HepG2 (cell line): Measurements from ENCODE around the gene CHRNB1. TPM values are rescaled to one million over a fixed set of nuclear protein-coding genes. Genes with fewer than 3 reads are reported as not detected.

Experiments used
- ARID2 ChIP-seq: sonication (generic); formaldehyde crosslinking; IDR thresholded peaks from 2 replicates; pipeline ENCODE4 v1.8.1; 2022; ENCODE audit warnings: mild to moderate bottlenecking, missing genetic modification reagents, borderline replicate concordance
- GTF2F1 ChIP-seq: fragments of 150-350 bp; IDR thresholded peaks from 2 replicates; pipeline ENCODE4 v1.6.1; 2014; ENCODE audit warnings: low read length
- HNRNPUL1 ChIP-seq: fragments of 200-400 bp; formaldehyde crosslinking; IDR thresholded peaks from 2 replicates; pipeline ENCODE4 v1.6.1; 2017; ENCODE audit warnings: low read depth, mild to moderate bottlenecking, low read length, moderate library complexity
- ONECUT2 ChIP-seq: sonication (generic); formaldehyde crosslinking; IDR thresholded peaks from 2 replicates; pipeline ENCODE4 v1.4.0; 2020; ENCODE audit warnings: missing genetic modification reagents
- SKI ChIP-seq: fragments of 450-650 bp; IDR thresholded peaks from one replicate; pipeline ENCODE4 v1.6.1; 2018; ENCODE audit warnings: mild to moderate bottlenecking; ENCODE audit not compliant: partially characterized antibody
- SMAD3 ChIP-seq: sonication (generic); formaldehyde crosslinking; IDR thresholded peaks from 2 replicates; pipeline ENCODE4 v1.4.0; 2020; ENCODE audit warnings: missing genetic modification reagents
- XBP1 ChIP-seq: sonication (generic); formaldehyde crosslinking; IDR thresholded peaks from 2 replicates; pipeline ENCODE4 v1.5.0; 2020; ENCODE audit warnings: missing genetic modification reagents
- YY1 ChIP-seq: IDR thresholded peaks from 2 replicates; pipeline ENCODE4 v1.6.1; 2011; ENCODE audit warnings: low read length, low read depth, moderate library complexity, mild to moderate bottlenecking; ENCODE audit not compliant: insufficient read depth, insufficient replicate concordance
- ZNF205 ChIP-seq: IDR thresholded peaks from 2 replicates; pipeline ENCODE4 v1.6.1; 2018; ENCODE audit warnings: missing biosample characterization, missing genetic modification reagents
- ZNF431 ChIP-seq: sonication (generic); formaldehyde crosslinking; IDR thresholded peaks from 2 replicates; pipeline ENCODE4 v1.9.0; 2022; ENCODE audit warnings: missing genetic modification reagents, low read depth, mild to moderate bottlenecking, borderline replicate concordance
- ZNF460 ChIP-seq: sonication (generic); formaldehyde crosslinking; IDR thresholded peaks from 2 replicates; pipeline ENCODE4 v1.5.1; 2020; ENCODE audit warnings: missing genetic modification reagents, mild to moderate bottlenecking, borderline replicate concordance
- ZNF660 ChIP-seq: sonication (generic); formaldehyde crosslinking; IDR thresholded peaks from 2 replicates; pipeline ENCODE4 v1.5.1; 2020; ENCODE audit warnings: mild to moderate bottlenecking, low read depth, missing genetic modification reagents, borderline replicate concordance
- ZNF816 ChIP-seq: sonication (generic); formaldehyde crosslinking; IDR thresholded peaks from 2 replicates; pipeline ENCODE4 v1.8.0; 2022; ENCODE audit warnings: missing genetic modification reagents, mild to moderate bottlenecking, borderline replicate concordance
- ZSCAN12 ChIP-seq: sonication (generic); formaldehyde crosslinking; IDR thresholded peaks from 2 replicates; pipeline ENCODE4 v1.9.0; 2021; ENCODE audit warnings: mild to moderate bottlenecking, missing genetic modification reagents
- polyA plus RNA-seq, 8 experiments: library from polyadenylated mRNA; depleted of rRNA in 3 of 8; stranded (reverse) in 7 of 8; unstranded in 1 of 8; fragments of >200 nt; fragmentation: Illumina TruSeq in 4 of 8; extraction: Trizol in 4 of 8; gene quantifications; 2 replicates each; pipeline versions ENCODE4 v1.2.1 to v1.2.3, GENCODE V29; 2011 to 2016; ENCODE audit warnings: low read depth in 4 of 8, missing spikeins in 1 of 8, mixed read lengths in 1 of 8; ENCODE audit not compliant: insufficient read depth in 1 of 8
- total RNA-seq, 5 experiments: library from RNA; depleted of rRNA; stranded (reverse); fragments of >200 nt; fragmentation: Illumina TruSeq; extraction: Trizol; gene quantifications; 2 replicates each; pipeline ENCODE4 v1.2.3, GENCODE V29; 2016; ENCODE audit warnings: low read depth in 1 of 5
- TF ChIP-seq, protein P1 (sequence below): IDR thresholded peaks from 2 replicates; pipeline ENCODE4 v1.6.1; 2018; ENCODE audit warnings: missing genetic modification reagents, mild to moderate bottlenecking, missing compliant biosample characterization
- TF ChIP-seq, protein P2 (sequence below): sonication (generic); formaldehyde crosslinking; IDR thresholded peaks from 2 replicates; pipeline ENCODE4 v1.5.1; 2020; ENCODE audit warnings: mild to moderate bottlenecking, missing genetic modification reagents, moderate library complexity
- TF ChIP-seq, protein P3 (sequence below): sonication (generic); formaldehyde crosslinking; conservative IDR thresholded peaks from 2 replicates; pipeline ENCODE4 v1.4.0; 2020; ENCODE audit warnings: missing genetic modification reagents

CHRNB1 gene
- total and polyA plus RNA-seq, 2 of the 13 experiments (the other 11 are each of a cell fraction or from before 2014, with no cell fraction given), result 5.4 to 33.7 TPM

GRCh38 chr17:7403043-7403726 is 41.7 kb upstream of the CHRNB1 start (continued):
- no peak for TF ChIP-seq ZNF205 (CRISPR knock-in tag)
- TF ChIP-seq, protein P1, sequence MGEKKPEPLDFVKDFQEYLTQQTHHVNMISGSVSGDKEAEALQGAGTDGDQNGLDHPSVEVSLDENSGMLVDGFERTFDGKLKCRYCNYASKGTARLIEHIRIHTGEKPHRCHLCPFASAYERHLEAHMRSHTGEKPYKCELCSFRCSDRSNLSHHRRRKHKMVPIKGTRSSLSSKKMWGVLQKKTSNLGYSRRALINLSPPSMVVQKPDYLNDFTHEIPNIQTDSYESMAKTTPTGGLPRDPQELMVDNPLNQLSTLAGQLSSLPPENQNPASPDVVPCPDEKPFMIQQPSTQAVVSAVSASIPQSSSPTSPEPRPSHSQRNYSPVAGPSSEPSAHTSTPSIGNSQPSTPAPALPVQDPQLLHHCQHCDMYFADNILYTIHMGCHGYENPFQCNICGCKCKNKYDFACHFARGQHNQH (CRISPR knock-in tag), result peak; percentile 35; the same call in 1 of the 2 replicates
- TF ChIP-seq, protein P2, sequence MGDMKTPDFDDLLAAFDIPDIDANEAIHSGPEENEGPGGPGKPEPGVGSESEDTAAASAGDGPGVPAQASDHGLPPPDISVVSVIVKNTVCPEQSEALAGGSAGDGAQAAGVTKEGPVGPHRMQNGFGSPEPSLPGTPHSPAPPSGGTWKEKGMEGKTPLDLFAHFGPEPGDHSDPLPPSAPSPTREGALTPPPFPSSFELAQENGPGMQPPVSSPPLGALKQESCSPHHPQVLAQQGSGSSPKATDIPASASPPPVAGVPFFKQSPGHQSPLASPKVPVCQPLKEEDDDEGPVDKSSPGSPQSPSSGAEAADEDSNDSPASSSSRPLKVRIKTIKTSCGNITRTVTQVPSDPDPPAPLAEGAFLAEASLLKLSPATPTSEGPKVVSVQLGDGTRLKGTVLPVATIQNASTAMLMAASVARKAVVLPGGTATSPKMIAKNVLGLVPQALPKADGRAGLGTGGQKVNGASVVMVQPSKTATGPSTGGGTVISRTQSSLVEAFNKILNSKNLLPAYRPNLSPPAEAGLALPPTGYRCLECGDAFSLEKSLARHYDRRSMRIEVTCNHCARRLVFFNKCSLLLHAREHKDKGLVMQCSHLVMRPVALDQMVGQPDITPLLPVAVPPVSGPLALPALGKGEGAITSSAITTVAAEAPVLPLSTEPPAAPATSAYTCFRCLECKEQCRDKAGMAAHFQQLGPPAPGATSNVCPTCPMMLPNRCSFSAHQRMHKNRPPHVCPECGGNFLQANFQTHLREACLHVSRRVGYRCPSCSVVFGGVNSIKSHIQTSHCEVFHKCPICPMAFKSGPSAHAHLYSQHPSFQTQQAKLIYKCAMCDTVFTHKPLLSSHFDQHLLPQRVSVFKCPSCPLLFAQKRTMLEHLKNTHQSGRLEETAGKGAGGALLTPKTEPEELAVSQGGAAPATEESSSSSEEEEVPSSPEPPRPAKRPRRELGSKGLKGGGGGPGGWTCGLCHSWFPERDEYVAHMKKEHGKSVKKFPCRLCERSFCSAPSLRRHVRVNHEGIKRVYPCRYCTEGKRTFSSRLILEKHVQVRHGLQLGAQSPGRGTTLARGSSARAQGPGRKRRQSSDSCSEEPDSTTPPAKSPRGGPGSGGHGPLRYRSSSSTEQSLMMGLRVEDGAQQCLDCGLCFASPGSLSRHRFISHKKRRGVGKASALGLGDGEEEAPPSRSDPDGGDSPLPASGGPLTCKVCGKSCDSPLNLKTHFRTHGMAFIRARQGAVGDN (CRISPR knock-in tag), result peak; percentile 68
- no peak for TF ChIP-seq ZSCAN12 (CRISPR knock-in tag)
- TF ChIP-seq ZNF816, result no peak
- TF ChIP-seq SMAD3 (CRISPR knock-in tag), result no peak
- no peak for TF ChIP-seq ZNF460 (CRISPR knock-in tag)
- TF ChIP-seq, protein P3, sequence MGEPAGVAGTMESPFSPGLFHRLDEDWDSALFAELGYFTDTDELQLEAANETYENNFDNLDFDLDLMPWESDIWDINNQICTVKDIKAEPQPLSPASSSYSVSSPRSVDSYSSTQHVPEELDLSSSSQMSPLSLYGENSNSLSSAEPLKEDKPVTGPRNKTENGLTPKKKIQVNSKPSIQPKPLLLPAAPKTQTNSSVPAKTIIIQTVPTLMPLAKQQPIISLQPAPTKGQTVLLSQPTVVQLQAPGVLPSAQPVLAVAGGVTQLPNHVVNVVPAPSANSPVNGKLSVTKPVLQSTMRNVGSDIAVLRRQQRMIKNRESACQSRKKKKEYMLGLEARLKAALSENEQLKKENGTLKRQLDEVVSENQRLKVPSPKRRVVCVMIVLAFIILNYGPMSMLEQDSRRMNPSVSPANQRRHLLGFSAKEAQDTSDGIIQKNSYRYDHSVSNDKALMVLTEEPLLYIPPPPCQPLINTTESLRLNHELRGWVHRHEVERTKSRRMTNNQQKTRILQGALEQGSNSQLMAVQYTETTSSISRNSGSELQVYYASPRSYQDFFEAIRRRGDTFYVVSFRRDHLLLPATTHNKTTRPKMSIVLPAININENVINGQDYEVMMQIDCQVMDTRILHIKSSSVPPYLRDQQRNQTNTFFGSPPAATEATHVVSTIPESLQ, result no peak
- no peak for TF ChIP-seq SKI
- no peak for TF ChIP-seq GTF2F1
- no peak for TF ChIP-seq ZNF660
- TF ChIP-seq HNRNPUL1, result no peak
- no peak for TF ChIP-seq XBP1 (CRISPR knock-in tag)
- TF ChIP-seq ARID2 (CRISPR knock-in tag), result 0 out of 2 replicates have a peak, but pooled peaks have one; percentile 41
- TF ChIP-seq ONECUT2 (CRISPR knock-in tag), result no peak
- TF ChIP-seq ZNF431 (CRISPR knock-in tag), result no peak
- no peak for TF ChIP-seq YY1
